GM21360 (cell line): ENCODE data around the gene MKRN2.
"Not testable (repeated sequence)": the region's sequence is repeated elsewhere in the genome, so short reads cannot be mapped to it uniquely, and the experiment has no call there.

Experiments
- ATAC-seq: cut with Tn5 transposase; IDR thresholded peaks from one replicate; pipeline ENCODE4 v1.9.1; 2021; ENCODE audit warnings: mild to moderate bottlenecking, moderate library complexity; ENCODE audit not compliant: unreplicated experiment

The MKRN2 gene

DNA sequence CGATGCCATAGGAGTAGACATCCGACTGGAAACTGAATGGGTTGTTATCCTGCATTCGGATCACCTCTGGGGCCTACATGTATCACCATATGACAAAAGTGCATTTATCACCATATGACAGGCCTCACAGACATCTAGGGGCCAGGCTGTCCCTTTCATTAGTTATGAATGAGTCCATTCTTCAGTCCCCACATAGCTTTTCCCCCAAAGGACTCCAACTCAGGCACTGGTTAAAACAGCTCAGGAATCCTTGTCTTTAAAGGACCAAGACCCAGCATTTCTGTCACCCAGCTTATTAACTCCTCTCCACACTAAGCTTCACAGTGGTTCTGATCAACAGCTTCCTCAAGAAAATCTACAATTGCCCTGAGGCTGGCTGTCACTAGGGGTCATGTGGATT, 28.3 kb downstream of the MKRN2 start:
- no peak for ATAC-seq

DNA sequence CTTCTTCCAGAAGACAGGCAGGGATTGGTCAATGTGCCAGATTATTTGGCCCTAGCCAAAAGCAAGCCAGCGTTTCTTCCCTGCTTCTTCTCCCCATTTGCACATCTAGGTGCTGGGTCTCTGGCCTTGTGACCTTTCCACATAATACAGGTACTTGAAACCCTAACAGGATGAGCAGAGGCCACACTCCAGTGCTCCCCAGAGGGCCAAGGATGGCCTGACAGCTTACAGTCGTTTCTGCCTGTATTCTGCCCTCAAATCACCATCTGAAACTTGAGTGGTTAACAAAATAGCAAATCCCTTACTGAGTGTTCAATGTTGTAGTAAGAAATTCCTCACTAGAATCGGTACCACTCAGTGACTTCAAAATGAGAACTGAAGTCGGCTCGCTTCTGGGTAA, 29.1 kb downstream of the MKRN2 start:
- ATAC-seq, result no peak

DNA sequence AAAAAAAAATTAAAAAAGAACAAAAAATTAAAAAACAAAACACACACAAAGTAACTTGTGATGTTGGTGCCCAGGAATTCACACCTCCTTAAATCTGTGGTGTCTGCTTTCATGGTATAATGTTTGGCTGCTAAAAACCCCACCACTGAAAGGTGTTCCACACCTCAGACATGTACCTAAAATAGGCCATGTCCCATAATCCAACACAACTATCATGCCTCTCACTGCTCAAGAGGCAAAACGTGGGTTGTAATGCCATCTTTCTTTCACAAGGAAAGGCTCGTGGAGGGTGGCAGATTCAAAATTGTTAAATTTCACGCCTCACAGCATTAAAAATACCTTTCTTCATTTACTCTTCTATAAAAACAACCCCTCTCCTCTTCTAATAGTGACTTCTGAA, 29.5 kb downstream of the MKRN2 start:
- no peak for ATAC-seq

DNA sequence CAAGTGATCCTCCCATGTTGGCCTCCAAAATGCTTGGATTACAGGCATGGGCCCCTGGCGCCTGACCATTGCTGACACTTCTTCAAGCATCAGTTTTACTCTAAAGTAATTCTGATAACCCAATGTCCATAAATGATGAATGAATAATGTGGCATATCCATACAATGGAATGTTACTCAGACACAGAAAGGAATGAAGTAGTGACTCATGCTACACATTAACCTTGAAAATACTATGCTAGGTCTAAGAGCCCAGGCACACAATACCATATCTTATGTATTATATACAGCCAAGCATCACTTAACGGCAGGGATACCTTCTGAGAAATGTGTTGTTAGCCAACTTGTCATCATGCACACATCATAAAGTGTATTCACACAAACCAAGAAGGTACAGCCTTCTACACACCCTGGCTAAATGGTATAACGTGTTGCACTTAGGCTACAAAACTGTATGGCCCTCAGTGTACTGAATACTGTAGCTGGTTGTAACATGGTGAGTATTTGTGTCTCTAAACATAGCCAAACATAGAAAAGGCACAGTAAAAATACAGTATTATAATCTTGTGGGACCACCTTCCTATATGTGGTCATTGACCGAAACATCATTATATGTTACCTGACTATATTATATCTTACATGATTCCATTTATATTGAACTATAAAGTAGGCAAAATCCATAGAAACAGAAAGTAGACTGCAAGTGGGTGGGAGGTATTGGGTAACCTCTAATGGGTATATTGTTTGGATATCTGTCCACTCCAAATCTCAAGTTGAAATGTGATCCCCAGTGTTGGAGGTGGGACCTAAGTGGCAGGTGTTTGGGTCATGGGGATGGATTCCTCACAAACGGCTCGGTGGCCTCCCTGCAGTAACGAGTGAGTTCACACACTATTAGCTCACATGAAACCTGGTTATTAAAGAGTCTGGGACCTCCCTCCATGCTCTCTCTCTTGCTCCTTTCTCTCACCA, 31.4 kb downstream of the MKRN2 start:
- ATAC-seq, result no peak

DNA sequence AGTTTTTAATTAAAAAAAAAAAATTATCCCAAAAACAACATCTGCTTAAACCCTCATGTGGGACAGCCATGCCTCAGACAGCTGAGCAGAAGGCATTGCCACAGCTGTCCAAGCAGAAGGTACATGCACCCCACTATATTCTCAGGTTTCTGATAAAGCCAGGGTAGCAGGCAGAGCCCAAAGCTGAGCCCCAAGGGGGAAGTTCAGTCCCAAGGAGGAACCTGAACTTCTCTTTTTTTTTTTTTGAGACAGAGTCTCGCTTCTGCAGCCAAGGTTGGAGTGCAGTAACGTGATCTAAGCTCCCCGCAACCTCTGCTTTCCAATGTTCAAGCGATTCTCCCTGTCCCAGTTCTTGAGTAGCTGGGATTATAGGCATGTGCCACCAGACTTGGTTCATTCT, 33.2 kb downstream of the MKRN2 start:
- ATAC-seq, result no peak

DNA sequence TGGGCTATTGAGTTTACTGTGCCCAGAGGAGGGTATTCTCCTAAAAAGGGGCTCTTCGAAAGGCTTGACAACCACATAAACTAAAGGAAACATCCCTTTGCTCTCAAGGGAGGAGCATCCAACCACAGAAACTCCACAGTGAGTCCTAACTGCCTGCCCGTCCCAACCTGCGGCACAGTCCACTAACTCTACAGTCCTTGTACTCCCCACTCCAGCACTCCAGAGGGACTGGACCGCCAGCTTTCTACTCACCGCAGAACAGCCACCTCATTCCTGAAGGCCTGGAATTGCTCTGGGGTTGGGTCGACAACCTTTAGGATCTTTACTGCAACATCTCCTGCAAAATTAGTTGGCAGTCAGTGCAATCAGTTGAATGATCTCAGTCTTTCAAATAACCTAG, 34.6 kb downstream of the MKRN2 start:
- no peak for ATAC-seq

DNA sequence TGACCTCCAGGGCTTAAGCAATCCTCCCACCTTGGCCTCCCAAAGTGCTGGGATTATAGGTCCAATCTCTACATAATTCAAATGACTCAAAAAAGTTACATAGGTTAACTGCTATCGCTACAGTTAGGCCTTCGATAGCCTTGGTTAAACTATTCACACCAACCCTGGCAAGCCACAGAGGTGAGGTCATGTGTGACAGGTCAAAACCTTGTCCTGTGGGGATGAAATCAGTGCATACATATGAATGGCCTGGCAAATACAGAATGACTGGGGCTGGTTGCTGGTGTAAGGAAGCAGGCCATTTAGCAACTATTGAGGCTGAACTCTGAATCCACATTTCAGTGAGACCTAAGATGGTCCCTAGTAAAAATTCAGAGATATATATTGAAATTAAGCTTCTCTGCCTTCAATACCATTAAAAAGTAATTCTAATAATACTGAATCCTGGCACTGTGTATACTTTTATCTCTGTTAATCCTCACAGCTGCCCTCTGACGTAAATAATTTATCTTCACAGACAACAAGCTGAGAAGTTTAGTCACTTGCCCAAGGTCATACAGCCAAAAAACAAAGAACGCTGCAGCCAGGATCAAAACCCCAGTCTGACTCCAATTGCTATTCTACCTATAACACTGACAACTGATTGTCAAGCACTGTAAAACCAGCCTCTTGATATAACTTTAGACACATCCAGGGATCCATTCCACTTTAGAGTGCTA, 35.3 kb downstream of the MKRN2 start:
- ATAC-seq, result no peak

DNA sequence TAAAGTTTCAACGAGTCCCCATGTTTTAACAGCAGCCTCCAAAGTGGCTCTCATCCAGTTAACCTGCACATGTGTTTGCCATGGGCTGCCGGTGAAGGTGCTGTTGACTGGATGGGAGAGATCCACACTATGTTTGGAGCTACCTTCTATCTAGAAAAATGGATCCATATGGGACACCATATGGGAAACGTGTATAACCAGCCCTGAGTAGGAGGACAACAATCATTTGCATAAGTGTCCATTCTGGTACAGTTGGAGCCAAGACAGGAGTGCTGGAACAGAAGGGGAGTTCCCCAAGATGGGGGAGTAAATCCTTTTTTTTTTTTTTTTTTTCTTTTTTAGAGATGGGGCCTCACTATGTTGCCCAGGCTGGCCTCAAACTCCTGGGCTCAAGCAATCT, 36.6 kb downstream of the MKRN2 start:
- ATAC-seq, result no peak

DNA sequence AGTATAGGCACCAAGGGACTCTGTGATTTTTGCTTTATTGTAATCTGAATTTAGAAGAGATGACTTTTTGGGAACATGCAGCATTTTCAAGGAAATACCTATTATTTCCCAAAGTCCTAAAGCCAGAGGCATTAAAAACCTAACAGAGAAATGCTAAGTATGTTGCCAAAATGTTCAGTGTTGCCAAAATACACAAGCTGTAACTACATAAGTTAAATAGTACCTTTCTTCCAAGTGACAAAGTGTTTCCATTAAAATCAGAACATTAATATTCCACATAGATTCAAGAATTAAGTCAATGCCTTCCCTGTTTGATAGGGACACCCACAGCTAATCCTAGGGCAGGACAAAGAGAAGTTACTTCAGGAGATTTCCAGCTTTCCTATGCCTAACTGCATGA, 42.0 kb downstream of the MKRN2 start:
- ATAC-seq, result no peak

DNA sequence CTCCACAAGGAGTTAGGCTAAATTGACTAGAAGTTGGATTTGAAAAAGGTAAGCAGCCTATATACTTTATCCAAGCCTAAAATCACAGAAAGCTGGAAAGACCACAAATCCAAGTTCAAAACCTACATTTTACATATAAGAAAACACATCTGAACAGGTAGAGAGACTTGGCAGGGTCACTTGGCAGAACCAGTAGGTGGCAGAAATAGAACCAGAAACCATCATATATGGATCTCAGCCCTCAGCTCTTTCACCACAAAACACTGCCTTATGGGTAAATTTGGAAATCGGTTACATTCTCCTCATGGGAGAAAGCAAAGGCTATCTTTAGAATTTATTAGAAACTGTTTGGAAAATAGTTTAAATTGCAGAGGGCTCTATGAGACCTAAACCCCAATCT, 44.2 kb downstream of the MKRN2 start:
- no peak for ATAC-seq

DNA sequence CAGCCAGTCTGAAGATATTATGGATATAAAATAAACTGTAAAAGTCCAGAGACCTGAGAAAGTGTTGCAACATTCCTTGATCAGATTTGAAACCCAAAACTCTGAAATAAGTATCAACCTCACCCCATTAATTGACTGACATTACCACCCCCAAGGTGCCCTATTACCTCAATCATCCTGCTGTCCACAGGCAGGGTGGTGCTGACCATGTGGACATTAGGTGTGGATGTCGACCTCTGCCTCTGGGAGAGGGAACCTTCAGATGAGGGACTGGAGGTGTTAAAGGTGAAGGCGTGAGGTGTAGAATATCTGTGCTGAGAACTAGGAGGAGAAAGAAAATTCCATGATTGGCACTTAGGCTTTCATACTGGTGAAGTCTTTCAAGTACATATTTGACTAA, 47.1 kb downstream of the MKRN2 start:
- no peak for ATAC-seq

DNA sequence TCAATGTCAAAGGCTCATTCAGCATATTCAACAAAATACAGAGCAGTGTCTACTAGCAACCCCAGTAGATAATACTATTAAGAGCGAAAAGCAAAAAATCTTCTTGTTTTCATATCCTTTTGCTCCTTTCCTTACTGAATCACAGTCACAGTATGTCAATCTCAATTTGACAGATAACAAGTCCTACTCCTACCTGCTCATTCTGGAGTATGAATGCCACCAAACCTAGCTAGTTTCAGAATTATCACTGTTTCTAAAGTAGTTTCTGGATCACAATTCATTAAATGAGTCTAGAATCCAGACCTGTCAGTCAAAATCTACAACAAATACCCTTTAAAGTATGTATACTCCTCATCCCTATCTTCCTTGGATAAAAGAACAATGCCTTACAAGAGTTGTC, 51.5 kb downstream of the MKRN2 start:
- ATAC-seq, result no peak

DNA sequence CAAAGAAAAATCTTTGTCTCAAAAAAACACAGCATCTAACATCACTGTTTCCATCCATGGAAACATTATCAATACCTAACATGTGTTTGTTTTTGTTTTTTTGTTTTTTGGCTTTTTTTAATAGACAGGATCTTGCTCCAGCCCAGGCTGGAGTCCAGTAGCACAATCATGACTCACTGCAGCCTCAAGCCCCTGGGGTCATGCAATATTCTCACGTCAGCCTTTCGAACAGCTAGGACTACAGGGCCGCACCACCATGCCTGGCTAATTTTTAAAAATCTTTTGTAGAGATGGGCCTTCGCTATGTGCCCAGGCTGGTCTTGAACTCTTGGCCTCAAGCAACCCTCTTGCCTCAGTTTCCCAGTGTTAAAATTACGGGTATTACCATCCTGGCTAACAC, 54.2 kb downstream of the MKRN2 start:
- ATAC-seq, result no peak

DNA sequence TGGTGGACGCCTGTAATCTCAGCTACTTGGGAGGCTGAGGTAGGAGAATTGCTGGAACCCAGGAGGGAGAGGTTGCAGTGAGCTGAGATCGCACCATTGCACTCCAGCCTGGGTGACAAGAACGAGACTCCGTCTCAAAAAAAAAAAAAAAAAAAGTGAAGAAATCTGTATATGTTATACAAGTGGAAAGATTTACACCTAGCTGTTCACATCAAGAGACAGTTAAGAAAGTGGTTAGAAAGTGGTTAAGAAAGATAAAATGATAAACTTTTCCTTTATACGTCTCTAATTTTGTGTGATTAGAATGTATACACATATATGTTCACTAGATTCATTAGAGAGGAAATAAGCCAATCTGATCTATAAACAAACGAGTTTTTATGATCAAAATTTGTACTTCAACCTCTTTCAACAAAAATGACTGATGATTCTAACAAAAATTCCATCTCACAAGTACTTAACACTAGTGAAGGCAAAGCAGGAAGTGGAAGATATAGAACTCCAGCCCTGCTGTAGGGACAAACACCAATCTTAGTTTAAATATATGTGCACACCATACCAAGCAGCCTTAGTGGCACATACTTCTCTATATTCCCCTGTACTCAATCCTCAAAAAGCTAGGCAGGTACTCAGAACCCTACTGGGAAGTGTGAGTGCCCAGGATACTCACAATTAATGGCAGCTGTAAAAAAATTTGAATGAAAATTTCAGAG, 55.8 kb downstream of the MKRN2 start:
- ATAC-seq, result no peak

DNA sequence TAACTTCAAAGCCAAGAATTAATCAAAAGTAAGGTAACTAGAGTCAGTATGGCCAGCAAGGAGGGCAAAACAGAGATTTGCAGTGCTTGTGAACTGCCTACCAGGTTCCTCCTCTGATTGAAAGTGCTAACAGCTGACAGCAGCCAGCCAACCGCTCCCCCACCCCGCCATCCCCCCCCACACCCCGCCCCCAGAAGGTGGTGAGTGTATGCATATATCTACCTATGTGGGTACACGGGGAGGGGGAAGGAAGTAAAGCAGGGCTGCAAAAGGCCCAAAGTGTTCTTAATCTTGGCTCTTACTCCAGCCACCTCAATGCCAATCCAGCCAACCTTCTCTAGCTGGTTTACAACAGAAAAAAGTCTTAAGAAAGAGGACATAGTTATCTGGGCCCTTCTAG, 56.4 kb downstream of the MKRN2 start:
- ATAC-seq, result no peak

DNA sequence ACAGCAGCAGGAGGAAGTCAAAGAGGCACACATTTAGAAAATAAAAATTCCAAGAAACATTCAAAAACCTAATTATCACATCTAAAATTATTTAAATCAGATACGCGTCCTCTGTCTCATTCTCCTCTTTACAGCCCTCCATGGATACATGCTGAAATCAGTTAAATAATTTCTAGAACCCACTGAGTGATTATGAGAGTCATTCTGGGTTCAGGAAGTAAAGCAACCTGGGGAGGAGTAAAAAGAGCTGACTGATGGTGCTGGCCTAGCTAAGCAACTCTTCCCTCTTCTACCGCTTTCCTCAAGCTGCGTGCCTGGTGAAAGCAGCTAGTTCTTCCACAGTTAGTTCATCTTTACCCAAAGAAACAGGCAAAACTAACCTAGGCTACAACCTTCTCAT, 58.4 kb downstream of the MKRN2 start:
- ATAC-seq, result no peak

DNA sequence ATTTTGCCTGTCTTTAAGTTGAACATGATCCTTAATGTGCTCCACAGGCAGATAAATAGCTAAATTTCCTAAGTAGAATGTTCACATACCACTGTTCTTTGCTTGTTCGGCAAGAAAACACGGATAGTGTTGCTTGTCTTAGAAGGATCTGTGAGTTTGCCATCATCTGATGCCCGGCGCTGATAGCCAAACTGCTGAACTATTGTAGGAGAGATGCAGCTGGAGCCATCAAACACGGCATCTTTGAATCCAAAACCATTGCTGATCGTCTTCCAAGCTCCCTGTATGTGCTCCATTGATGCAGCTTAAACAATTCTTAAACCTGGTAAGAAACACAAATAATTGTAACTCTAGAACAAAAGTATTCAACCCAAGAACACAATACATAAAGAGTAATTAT, 61.5 kb downstream of the MKRN2 start:
- no peak for ATAC-seq

DNA sequence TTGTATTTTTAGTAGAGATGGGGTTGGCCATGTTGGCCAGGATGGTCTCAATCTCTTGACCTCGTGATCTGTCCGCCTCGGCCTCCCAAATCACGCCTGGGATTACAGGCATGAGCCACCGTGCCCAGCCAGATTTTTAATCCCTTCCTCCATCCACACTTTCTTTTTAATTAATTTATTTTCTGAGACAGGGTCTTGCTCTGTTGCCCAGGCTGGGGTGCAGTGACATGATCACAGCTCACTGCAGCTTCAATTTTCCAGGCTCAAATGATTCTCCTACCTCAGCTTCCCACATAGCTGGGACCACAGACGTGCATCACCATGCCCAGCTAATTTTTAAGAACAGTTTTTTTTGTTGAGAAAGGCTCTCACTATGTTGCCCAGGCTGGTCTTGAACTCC, 63.4 kb downstream of the MKRN2 start:
- ATAC-seq, result no peak

DNA sequence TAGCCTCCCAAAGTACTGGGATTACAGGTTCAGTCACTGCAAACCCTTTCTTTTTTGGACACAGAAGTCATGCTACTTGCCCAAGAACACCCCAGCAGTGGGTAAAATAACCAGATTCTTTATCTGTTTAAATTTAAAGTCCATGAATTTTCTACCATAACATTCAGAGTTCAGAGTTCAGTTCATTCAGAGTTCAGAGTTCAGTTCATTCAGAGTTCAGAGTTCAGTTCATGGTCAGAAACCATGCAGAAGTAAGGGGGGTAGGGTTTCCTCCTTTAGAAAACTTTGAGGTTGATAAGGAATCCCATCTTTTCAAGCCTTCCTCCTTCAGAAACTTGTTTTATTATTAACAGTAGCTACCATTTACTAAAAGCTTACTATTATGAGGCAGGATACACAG, 63.8 kb downstream of the MKRN2 start:
- ATAC-seq, result no peak

DNA sequence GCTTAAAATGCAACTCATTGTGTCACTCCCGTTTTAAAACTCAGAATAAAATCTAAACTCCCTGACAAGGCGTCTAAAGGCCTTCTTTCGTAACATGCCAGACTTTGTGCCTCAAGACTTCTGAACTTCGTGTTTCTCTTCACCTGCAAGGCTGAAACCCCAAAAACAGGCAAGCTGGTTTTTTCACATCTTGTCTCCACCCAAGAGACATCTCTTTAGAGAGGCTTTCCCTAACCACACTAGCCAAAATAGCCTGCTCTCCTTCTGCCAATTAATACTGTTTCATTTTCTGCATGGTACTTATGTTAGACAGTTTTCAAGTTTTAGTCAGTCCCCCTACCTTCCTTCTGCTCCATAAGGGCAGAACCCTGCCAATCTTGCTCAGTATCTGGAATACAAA, 65.4 kb downstream of the MKRN2 start:
- ATAC-seq, result no peak

DNA sequence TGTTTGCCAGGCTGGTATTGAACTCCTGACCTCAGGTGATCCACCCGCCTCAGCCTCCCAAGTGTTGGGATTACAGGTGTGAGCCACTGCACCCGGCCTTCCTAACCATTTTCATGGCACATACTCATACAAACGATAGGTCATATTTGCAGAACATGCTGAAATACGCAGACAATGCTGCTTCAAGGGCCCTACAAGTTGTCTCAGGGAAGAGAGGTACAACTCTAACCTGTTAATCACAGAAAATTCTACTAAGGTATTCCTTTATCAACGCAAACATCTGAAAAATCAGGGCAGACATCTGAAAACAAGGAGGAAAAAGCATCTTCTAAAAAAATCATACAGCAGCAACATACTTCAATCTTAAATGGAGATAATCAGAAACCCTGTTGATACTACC, 67.2 kb downstream of the MKRN2 start:
- no peak for ATAC-seq

DNA sequence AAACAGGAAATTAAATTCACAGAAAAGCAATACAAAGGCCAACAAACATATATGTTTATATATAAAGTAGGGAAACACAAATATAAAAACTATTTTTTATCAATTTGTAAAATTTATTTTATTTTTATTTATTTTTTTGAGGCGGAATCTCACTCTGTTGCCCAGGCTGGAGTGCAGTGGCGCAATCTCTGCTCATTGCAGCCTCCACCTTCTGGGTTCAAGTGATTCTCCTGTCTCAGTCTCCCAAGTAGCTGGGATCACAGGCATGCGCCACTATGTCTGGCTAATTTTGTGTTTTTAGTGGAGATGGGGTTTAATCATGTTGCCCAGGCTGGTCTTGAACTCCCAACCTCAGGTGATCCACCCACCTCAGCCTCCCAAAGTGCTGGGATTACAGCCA, 68.1 kb downstream of the MKRN2 start:
- not testable (repeated sequence) for ATAC-seq
